HG02623 (cell line): ENCODE results near the gene FBXO34.
"Not testable (repeated sequence)": the region's sequence is repeated elsewhere in the genome, so short reads cannot be mapped to it uniquely, and the experiment has no call there.

Source experiments
- ATAC-seq: cut with Tn5 transposase; IDR thresholded peaks from one replicate; pipeline ENCODE4 v1.9.1; 2021; ENCODE audit warnings: moderate library complexity; ENCODE audit not compliant: unreplicated experiment

The FBXO34 gene

GRCh38 chr14:55374771-55375170 lies 103.5 kb downstream of the FBXO34 start:
- ATAC-seq, result no peak

GRCh38 chr14:55377236-55377635 lies 106.0 kb downstream of the FBXO34 start:
- ATAC-seq, result no peak

- ATAC-seq, result no peak
Observed at GRCh38 chr14:55381040-55381439, 109.8 kb downstream of the FBXO34 start.

GRCh38 chr14:55381561-55381960 lies 110.3 kb downstream of the FBXO34 start:
- ATAC-seq, result no peak

- ATAC-seq, result no peak
Observed at GRCh38 chr14:55382483-55382882, 111.3 kb downstream of the FBXO34 start.

GRCh38 chr14:55383056-55383466 lies 111.8 kb downstream of the FBXO34 start:
- ATAC-seq, result not testable (repeated sequence)

- ATAC-seq, result no peak
Observed at GRCh38 chr14:55383541-55384140, 112.4 kb downstream of the FBXO34 start.

- ATAC-seq, result no peak
Observed at GRCh38 chr14:55384536-55384935, 113.3 kb downstream of the FBXO34 start.

- no peak for ATAC-seq
Observed at GRCh38 chr14:55386037-55386808, 115.0 kb downstream of the FBXO34 start.

GRCh38 chr14:55387121-55387520 lies 115.9 kb downstream of the FBXO34 start:
- no peak for ATAC-seq

GRCh38 chr14:55388160-55388559 lies 116.9 kb downstream of the FBXO34 start:
- no peak for ATAC-seq

- no peak for ATAC-seq
Observed at GRCh38 chr14:55389330-55389729, 118.1 kb downstream of the FBXO34 start.

GRCh38 chr14:55398679-55399078 lies 127.5 kb downstream of the FBXO34 start:
- no peak for ATAC-seq

GRCh38 chr14:55399183-55399582 lies 128.0 kb downstream of the FBXO34 start:
- ATAC-seq, result no peak

- no peak for ATAC-seq
Observed at GRCh38 chr14:55399852-55400251, 128.6 kb downstream of the FBXO34 start.

GRCh38 chr14:55401751-55402150 lies 130.5 kb downstream of the FBXO34 start:
- no peak for ATAC-seq
